ENCODE measurements around the gene CERS6. TPM values are rescaled to one million over a fixed set of nuclear protein-coding genes. Genes with fewer than 3 reads are reported as not detected.

The CERS6 gene
- total and polyA plus RNA-seq, 3 donors from 2014 or later: 24.7 to 71.0 (median 59.4) TPM

DNA sequence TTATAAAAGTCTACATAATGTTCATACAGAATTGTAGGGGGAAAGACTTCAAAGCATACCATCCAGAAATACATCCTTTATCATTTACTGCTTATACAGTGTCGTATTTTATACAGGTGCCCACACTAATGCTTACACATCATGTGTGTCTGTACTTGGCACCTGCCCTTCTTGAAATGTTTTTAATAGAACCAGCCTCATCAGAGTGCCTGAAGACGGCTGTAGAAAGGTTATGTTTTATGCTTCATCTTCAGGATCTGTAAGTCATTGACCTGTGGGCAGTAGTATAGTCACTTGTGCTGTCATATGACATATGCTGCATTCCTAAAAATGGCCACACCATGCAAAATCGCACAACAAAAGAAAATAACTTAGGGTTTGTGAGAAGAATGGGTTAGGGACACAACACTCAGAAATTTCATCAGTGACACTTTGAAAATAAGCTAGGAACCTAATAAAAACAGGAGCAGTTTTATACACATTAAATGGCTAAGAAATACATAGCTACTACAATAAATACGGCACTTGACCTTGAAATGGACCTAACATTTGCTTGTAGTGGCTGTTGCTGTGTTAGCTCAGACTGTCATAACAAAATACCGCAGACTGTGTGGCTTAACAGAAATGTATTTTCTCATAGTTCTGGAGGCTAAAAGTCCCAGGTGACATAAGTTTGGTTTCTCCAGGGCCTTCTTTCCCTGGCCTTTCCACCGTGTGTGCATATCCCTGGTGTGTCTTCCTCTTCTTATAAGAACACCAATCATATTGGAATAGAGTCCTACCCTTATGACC is 112.6 kb downstream of the CERS6 start:
- Histone ChIP-seq H3K27me3 (no peaks in the 10 kb centered on the region), H3K4me3 (no peak overlapping the region), H3K27ac (no peak overlapping the region), H3K36me3 (ENCODE audit: low read depth, missing control alignments) (no peaks in the 10 kb centered on the region), H3K9me3 (no peaks in the 10 kb centered on the region), H3K4me1 (no peaks in the 10 kb centered on the region)
- TF ChIP-seq, protein P1, sequence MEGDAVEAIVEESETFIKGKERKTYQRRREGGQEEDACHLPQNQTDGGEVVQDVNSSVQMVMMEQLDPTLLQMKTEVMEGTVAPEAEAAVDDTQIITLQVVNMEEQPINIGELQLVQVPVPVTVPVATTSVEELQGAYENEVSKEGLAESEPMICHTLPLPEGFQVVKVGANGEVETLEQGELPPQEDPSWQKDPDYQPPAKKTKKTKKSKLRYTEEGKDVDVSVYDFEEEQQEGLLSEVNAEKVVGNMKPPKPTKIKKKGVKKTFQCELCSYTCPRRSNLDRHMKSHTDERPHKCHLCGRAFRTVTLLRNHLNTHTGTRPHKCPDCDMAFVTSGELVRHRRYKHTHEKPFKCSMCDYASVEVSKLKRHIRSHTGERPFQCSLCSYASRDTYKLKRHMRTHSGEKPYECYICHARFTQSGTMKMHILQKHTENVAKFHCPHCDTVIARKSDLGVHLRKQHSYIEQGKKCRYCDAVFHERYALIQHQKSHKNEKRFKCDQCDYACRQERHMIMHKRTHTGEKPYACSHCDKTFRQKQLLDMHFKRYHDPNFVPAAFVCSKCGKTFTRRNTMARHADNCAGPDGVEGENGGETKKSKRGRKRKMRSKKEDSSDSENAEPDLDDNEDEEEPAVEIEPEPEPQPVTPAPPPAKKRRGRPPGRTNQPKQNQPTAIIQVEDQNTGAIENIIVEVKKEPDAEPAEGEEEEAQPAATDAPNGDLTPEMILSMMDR (IDR thresholded peaks at IDR 0.05): no peak
- TF ChIP-seq POLR2A (IDR thresholded peaks at IDR 0.05): no peak
- no peak for DNase-seq
- 66 to 74% methylated on average over 6 of the region's 6 CpGs for WGBS, 2 donors
- intact Hi-C loops (cut with DNase I; ENCODE audit: low total_unique reads): no loop called here

DNA sequence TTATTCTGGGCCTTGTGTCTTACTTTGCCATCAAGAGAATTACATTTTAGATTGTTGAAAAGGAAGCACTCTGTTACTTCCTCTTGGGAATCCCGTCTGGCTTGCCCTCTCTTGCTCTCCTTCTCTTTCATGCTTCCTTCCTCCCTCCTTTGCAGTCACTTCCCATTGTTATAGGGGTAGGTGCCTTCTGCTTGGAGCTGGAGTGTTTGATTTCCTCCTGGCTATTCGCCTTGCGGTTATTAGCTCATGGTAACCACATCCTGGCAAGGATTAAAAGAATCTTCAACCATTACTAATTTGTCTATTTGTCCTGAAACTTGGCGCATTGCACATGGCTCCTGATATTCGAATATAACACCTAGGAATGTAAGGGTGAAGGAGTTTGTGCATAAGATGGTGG is 115.0 kb downstream of the CERS6 start:
- intact Hi-C loops (cut with DNase I; ENCODE audit: low total_unique reads): no loop called here
- Histone ChIP-seq H3K9me3 (no peaks in the 10 kb centered on the region), H3K4me3 (no peak overlapping the region), H3K27me3 (no peaks in the 10 kb centered on the region), H3K36me3 (ENCODE audit: low read depth, missing control alignments) (no peaks in the 10 kb centered on the region), H3K27ac (no peak overlapping the region), H3K4me1 (no peaks in the 10 kb centered on the region)
- no peak for DNase-seq
- 84 to 90% methylated on average over 5 of the region's 5 CpGs for WGBS, 2 donors
- TF ChIP-seq, protein P1 (IDR thresholded peaks at IDR 0.05): no peak
- TF ChIP-seq POLR2A (IDR thresholded peaks at IDR 0.05): no peak

DNA sequence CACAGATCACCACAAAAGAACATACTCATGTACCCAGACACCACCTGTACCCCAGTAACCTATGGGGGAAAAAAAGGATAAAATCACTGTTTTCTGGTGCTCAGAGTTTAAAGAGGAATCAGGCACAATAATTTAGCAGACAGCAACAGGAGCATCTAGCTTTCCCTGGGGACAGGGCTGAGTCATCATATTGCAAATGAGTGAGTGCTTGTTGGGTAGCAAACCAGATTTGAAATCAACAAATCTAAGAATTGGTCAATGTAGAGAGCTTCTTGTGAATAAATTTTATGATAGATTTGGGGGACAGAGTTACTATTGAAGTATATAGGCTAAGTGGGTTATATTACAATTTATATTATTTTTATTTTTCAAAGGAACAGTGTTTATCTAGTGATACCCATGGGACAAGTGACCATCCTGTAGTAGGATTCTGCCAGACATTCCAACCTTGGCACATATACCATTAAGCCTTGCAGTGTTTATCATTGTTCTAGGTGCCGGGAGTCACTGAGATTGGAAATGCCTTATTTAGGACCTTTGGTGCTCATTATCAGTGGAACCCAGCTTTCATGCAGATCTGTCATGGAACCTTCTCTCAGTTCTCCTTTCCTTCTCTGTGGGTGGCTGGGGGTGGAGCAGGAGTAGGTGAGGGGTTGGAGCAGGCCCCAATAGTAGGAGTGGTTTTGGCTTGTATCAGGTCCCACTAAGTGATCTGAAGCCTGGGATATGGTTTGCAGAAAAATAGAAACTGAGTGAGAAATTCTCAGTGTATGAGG is 117.2 kb downstream of the CERS6 start:
- Histone ChIP-seq H3K27me3 (no peaks in the 10 kb centered on the region), H3K27ac (no peak overlapping the region), H3K4me1 (no peaks in the 10 kb centered on the region), H3K4me3 (no peak overlapping the region), H3K9me3 (no peaks in the 10 kb centered on the region), H3K36me3 (ENCODE audit: low read depth, missing control alignments) (no peaks in the 10 kb centered on the region)
- 73 to 89% methylated on average over 1 of the region's 1 CpG for whole genome bisulfite sequencing, 2 donors
- intact Hi-C loops (cut with DNase I; ENCODE audit: low total_unique reads): no loop called here
- TF ChIP-seq, protein P1 (IDR thresholded peaks at IDR 0.05): no peak
- no peak for TF ChIP-seq POLR2A (IDR thresholded peaks at IDR 0.05)
- DNase-seq: no peak

DNA sequence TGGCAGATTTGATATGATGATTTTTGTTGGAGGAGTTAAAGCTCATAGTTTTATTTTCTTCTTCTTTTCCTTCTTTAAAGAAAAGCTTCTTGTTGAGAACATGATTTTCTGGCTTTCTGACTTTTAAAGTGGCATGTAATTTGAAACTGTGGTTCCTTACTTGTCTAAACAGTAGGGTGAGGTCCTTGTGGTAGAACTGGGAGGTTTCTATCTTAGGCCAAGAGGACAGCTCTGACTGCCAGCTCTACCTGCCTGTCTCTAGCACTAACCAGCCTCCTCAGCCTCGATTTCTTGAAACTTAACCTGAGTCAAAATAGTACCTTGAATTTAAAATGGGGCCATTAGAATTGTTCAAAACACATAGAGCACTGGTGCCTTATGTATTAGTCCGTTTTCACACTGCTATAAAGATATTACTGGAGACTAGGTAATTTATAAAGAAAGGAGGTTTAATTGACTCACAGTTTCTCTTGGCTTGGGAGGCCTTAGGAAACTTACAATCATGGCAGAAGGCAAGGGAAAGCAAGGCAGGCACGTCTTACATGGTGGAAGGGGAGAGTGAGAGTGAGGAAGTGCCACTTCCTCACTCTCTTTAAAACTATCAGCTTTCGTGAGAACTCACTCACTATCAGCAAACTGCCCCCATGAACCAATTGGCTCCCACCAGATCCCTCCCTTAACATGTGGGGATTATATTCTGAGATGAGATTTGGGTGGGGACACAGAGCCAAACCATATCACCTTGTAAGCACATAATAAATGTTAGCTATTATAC is 119.0 kb downstream of the CERS6 start:
- no peak for DNase-seq
- 84 to 94% methylated on average over 4 of the region's 4 CpGs for WGBS, 2 donors
- Histone ChIP-seq H3K27me3 (no peaks in the 10 kb centered on the region), H3K4me3 (no peak overlapping the region), H3K9me3 (no peaks in the 10 kb centered on the region), H3K36me3 (ENCODE audit: low read depth, missing control alignments) (no peaks in the 10 kb centered on the region), H3K27ac (no peak overlapping the region), H3K4me1 (no peaks in the 10 kb centered on the region)
- TF ChIP-seq POLR2A (IDR thresholded peaks at IDR 0.05): no peak
- TF ChIP-seq, protein P1 (IDR thresholded peaks at IDR 0.05): no peak
- intact Hi-C loops (cut with DNase I; ENCODE audit: low total_unique reads): no loop called here

All from testis (tissue), 3 donors.